Measurements from ENCODE around the gene VWF. TPM values are rescaled to one million over a fixed set of nuclear protein-coding genes. Genes with fewer than 3 reads are reported as not detected.
A peak's percentile ranks its signal among the peaks of the same experiment; 100 is the strongest.

VWF gene
- polyA plus RNA-seq, 1 donor (not counting 4 experiments of a cell fraction or from before 2014, with no cell fraction given) = 0.01 TPM

- FAIRE-seq (peak; percentile 57), DNase-seq (ENCODE audit: low read depth, low spot score) (peak; percentile 41)
- Histone ChIP-seq H3K4me1 (ENCODE audit: control insufficient read depth, extremely low read depth, insufficient read depth, low read length) (no peaks in the 10 kb centered on the region), H3K27me3 (ENCODE audit: control insufficient read depth, extremely low read depth, insufficient read depth, low read length) (no peaks in the 10 kb centered on the region), H3K4me2 (ENCODE audit: control insufficient read depth, extremely low read depth, insufficient read depth, low read depth, low read length) (no peak overlapping the region), H3K9me1 (ENCODE audit: control insufficient read depth, extremely low read depth, insufficient read depth, low read length) (no peaks in the 10 kb centered on the region), H3K27ac (ENCODE audit: control insufficient read depth, insufficient read depth, low read length) (no peak overlapping the region), H4K20me1 (ENCODE audit: control insufficient read depth, extremely low read depth, insufficient read depth, low read length) (no peaks in the 10 kb centered on the region), H3K9me3 (ENCODE audit: control insufficient read depth, low read depth, low read length) (no peaks in the 10 kb centered on the region), H3K36me3 (ENCODE audit: control insufficient read depth in 2 of 2, extremely low read depth in 1 of 2, insufficient read depth in 2 of 2, low read length in 2 of 2) (no peaks in the 10 kb centered on the region), H3K9ac (ENCODE audit: control insufficient read depth, extremely low read depth, insufficient read depth, low read length) (no peak overlapping the region), H3K79me2 (ENCODE audit: control insufficient read depth, insufficient read depth, low read length) (no peaks in the 10 kb centered on the region), H3K4me3 (ENCODE audit: control insufficient read depth in 2 of 3, extremely low read depth in 1 of 3, insufficient read depth in 2 of 3, low read depth in 1 of 3, low read length in 3 of 3) (no peak overlapping the region), H2AFZ (ENCODE audit: control insufficient read depth, low read length) (no peak overlapping the region)
- no peak for TF ChIP-seq EZH2 (IDR thresholded peaks at IDR 0.05; ENCODE audit: low read length)
- TF ChIP-seq CTCF (optimal IDR thresholded peaks at IDR 0.05 in 1 of 3, IDR thresholded peaks at IDR 0.05 in 1 of 3, conservative IDR thresholded peaks at IDR 0.05 in 1 of 3; ENCODE audit: extremely low read depth in 1 of 3, insufficient read depth in 2 of 3, low read length in 3 of 3) = peak; percentile 83 to 93 (median 84)
- dilution Hi-C loops (cut with MboI; ENCODE audit: extremely low pct_ligation_motif_present, low sequenced_read_pairs) = no loop called here
Measured at GRCh38 chr12:6038160-6038559, 86.3 kb downstream of the VWF start.

- Histone ChIP-seq H3K9me3 (ENCODE audit: control insufficient read depth, low read depth, low read length) (no peaks in the 10 kb centered on the region), H3K36me3 (ENCODE audit: control insufficient read depth in 2 of 2, extremely low read depth in 1 of 2, insufficient read depth in 2 of 2, low read length in 2 of 2) (no peaks in the 10 kb centered on the region), H3K27ac (ENCODE audit: control insufficient read depth, insufficient read depth, low read length) (no peak overlapping the region), H3K79me2 (ENCODE audit: control insufficient read depth, insufficient read depth, low read length) (no peaks in the 10 kb centered on the region), H2AFZ (ENCODE audit: control insufficient read depth, low read length) (no peak overlapping the region), H3K4me1 (ENCODE audit: control insufficient read depth, extremely low read depth, insufficient read depth, low read length) (no peaks in the 10 kb centered on the region), H3K9ac (ENCODE audit: control insufficient read depth, extremely low read depth, insufficient read depth, low read length) (no peak overlapping the region), H3K4me2 (ENCODE audit: control insufficient read depth, extremely low read depth, insufficient read depth, low read depth, low read length) (no peak overlapping the region), H4K20me1 (ENCODE audit: control insufficient read depth, extremely low read depth, insufficient read depth, low read length) (no peaks in the 10 kb centered on the region), H3K4me3 (ENCODE audit: control insufficient read depth in 2 of 3, extremely low read depth in 1 of 3, insufficient read depth in 2 of 3, low read depth in 1 of 3, low read length in 3 of 3) (no peak overlapping the region), H3K27me3 (ENCODE audit: control insufficient read depth, extremely low read depth, insufficient read depth, low read length) (no peaks in the 10 kb centered on the region), H3K9me1 (ENCODE audit: control insufficient read depth, extremely low read depth, insufficient read depth, low read length) (no peaks in the 10 kb centered on the region)
- DNase-seq (ENCODE audit: low read depth, low spot score) (no peak), FAIRE-seq (no peak)
- dilution Hi-C loops (cut with MboI; ENCODE audit: extremely low pct_ligation_motif_present, low sequenced_read_pairs) = no loop called here
- TF ChIP-seq EZH2 (IDR thresholded peaks at IDR 0.05; ENCODE audit: low read length) (no peak), CTCF (optimal IDR thresholded peaks at IDR 0.05 in 1 of 3, IDR thresholded peaks at IDR 0.05 in 1 of 3, conservative IDR thresholded peaks at IDR 0.05 in 1 of 3; ENCODE audit: extremely low read depth in 1 of 3, insufficient read depth in 2 of 3, low read length in 3 of 3) (no peak)
Measured at GRCh38 chr12:6037459-6037858, 87.0 kb downstream of the VWF start.
